Testis (tissue), 2 donors: ENCODE data around the gene SUPT7L.

Experiments
- POLR2A ChIP-seq: fragments of 450-650 bp; IDR thresholded peaks from one replicate; pipeline ENCODE4 v1.6.1; 2017; ENCODE audit warnings: antibody characterized with exemption, mild to moderate bottlenecking, moderate library complexity
- TF ChIP-seq, protein P1 (sequence below), 3 experiments: fragments of 450-650 bp in 2 of 3; fragments of 200-600 bp in 1 of 3; sonication (generic) in 1 of 3; IDR thresholded peaks; one replicate each; pipeline ENCODE4 v1.5.1; 2016 to 2019; ENCODE audit warnings: antibody characterized with exemption in 3 of 3, mild to moderate bottlenecking in 2 of 3, moderate library complexity in 1 of 3

DNA sequence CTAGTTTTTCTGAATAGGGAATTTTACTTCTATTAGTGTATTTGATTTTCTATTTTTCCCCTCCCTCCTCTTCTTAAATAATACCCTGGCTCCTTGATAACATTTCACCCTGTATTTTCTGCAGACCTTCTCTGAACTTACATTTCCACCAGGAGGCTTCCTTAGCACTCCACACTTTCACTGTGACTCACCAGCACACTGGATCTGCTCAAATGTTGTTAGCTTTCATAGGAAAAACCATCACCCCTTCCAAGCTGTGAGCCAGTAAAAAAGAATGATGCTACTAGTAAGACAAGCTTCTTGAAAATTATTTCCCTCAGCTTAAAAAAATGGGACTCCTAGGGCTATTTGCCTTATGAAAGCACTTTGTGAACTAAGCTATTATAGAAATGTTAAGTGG is 16.1 kb downstream of the SUPT7L start:
- TF ChIP-seq, protein P1, sequence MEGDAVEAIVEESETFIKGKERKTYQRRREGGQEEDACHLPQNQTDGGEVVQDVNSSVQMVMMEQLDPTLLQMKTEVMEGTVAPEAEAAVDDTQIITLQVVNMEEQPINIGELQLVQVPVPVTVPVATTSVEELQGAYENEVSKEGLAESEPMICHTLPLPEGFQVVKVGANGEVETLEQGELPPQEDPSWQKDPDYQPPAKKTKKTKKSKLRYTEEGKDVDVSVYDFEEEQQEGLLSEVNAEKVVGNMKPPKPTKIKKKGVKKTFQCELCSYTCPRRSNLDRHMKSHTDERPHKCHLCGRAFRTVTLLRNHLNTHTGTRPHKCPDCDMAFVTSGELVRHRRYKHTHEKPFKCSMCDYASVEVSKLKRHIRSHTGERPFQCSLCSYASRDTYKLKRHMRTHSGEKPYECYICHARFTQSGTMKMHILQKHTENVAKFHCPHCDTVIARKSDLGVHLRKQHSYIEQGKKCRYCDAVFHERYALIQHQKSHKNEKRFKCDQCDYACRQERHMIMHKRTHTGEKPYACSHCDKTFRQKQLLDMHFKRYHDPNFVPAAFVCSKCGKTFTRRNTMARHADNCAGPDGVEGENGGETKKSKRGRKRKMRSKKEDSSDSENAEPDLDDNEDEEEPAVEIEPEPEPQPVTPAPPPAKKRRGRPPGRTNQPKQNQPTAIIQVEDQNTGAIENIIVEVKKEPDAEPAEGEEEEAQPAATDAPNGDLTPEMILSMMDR (IDR thresholded peaks at IDR 0.05): no peak
- no peak for TF ChIP-seq POLR2A
